Nephron progenitor cell (in vitro differentiated cells): ENCODE data around the gene KLF18.

ENCODE experiments used
- DNase-seq: peaks from one replicate; pipeline ENCODE4 v3.0.0; 2021
- H3K27ac Mint-ChIP-seq: 2 replicates; pipeline ENCODE4 v1.8.0; 2021; ENCODE audit warnings: mild to moderate bottlenecking, moderate library complexity, mixed read lengths
- H3K27me3 Mint-ChIP-seq: 2 replicates; pipeline ENCODE4 v1.8.0; 2021; ENCODE audit warnings: mild to moderate bottlenecking, low read depth, mixed read lengths; ENCODE audit not compliant: poor library complexity
- H3K36me3 Mint-ChIP-seq: 2 replicates; pipeline ENCODE4 v1.8.0; 2021; ENCODE audit warnings: low read depth, mixed read lengths
- H3K4me1 Mint-ChIP-seq: 2 replicates; pipeline ENCODE4 v1.8.0; 2021; ENCODE audit warnings: mixed read lengths
- H3K4me3 Mint-ChIP-seq: 2 replicates; pipeline ENCODE4 v1.8.0; 2021; ENCODE audit warnings: mild to moderate bottlenecking, moderate library complexity, mixed read lengths
- H3K9me3 Mint-ChIP-seq: 2 replicates; pipeline ENCODE4 v1.8.0; 2021; ENCODE audit warnings: mild to moderate bottlenecking, moderate library complexity, mixed read lengths
- CTCF ChIP-seq: fragments of 200-600 bp; sonication (generic); IDR thresholded peaks from 2 replicates; pipeline ENCODE4 v1.5.0; 2021; ENCODE audit warnings: antibody characterized with exemption

Gene KLF18

DNA sequence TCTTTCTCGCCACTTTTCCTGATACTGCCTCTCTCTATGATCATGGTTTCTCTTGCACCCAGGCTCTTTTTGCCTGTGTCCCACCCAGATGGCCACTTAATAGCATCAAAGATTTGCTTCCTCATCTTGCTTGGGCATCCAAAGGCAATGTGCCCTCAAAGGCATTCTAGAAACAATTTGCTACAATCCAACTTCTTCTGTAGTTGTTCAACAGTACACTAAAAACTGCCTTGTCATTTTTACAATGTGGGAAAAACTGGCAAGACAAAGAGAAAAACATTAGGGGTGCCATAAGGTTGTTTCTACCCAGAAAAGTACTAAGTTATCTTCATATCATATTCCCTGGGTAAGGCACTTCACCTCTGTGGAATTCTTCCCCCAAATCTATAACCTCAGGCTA, 16.5 kb upstream of the KLF18 start:
- Mint-ChIP-seq H3K27ac (no peak overlapping the region), H3K27me3 (no peaks in the 10 kb centered on the region), H3K36me3 (no peaks in the 10 kb centered on the region), H3K4me3 (no peak overlapping the region), H3K9me3 (peaks cover 25% of the 10 kb centered on the region), H3K4me1 (no peaks in the 10 kb centered on the region)
- DNase-seq, result no peak
- TF ChIP-seq CTCF, result no peak

- no peak for TF ChIP-seq CTCF
- H3K27ac Mint-ChIP-seq, result no peak overlapping the region
Measured at GRCh38 chr1:44154049-44154448, 12.6 kb upstream of the KLF18 start.

DNA sequence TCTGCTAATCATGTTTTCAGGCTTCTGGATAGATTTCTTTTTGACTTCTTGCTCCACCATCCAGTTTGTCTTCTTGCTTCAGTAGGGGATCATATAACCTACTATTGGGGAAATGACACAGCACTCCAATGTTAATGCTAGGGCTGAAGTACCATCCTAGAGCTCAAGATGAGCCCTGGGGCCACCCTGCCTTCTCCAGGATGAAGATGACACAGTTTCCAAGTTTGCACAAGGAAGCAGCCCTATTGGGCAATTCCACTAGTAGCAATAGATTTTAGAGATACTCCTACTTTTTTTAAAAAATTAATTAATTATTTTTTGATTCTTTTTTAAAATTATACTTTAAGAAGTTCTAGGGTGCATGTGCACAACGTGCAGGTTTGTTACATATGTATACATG, 11.3 kb upstream of the KLF18 start:
- Mint-ChIP-seq H3K27ac (no peak overlapping the region), H3K9me3 (peaks cover 6% of the 10 kb centered on the region), H3K4me3 (no peak overlapping the region), H3K4me1 (peaks cover 4% of the 10 kb centered on the region), H3K36me3 (no peaks in the 10 kb centered on the region), H3K27me3 (peaks cover 4% of the 10 kb centered on the region)
- no peak for TF ChIP-seq CTCF
- DNase-seq, result no peak

More at GRCh38 chr1:44154049-44154448, 12.6 kb upstream of the KLF18 start:
- DNase-seq, result no peak
- peaks cover 6% of the 10 kb centered on the region for H3K9me3 Mint-ChIP-seq
- H3K4me1 Mint-ChIP-seq, result no peaks in the 10 kb centered on the region
- no peak overlapping the region for H3K4me3 Mint-ChIP-seq
- no peaks in the 10 kb centered on the region for H3K36me3 Mint-ChIP-seq
- H3K27me3 Mint-ChIP-seq, result peaks cover 3% of the 10 kb centered on the region

GRCh38 chr1:44151808-44152207, 10.4 kb upstream of the KLF18 start:
- no peak overlapping the region for H3K27ac Mint-ChIP-seq
- H3K36me3 Mint-ChIP-seq, result no peaks in the 10 kb centered on the region
- H3K4me1 Mint-ChIP-seq, result peaks cover 4% of the 10 kb centered on the region
- no peak for TF ChIP-seq CTCF
- no peak for DNase-seq
- H3K27me3 Mint-ChIP-seq, result peaks cover 6% of the 10 kb centered on the region
- peaks cover 9% of the 10 kb centered on the region for H3K9me3 Mint-ChIP-seq
- H3K4me3 Mint-ChIP-seq, result no peak overlapping the region

DNA sequence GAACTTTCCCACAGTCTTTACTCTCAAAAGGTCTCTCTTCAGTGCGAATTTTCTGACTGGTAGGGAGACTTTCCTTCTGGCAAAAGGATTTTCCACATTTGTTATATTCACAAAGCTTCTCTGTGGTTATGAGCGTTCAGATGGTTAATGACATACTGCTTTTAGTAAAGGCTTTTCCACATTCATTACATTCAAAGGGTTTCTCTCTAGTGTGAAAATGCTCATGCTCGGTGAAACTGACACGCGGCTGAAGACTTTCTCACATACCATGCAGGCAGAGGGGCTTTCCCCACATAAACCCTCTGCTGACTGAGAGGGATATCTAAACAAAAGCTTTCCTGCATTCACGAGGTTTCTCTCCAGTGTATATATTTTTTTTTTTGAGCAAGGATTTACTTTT, 9.9 kb upstream of the KLF18 start:
- no peaks in the 10 kb centered on the region for H3K36me3 Mint-ChIP-seq
- no peak for DNase-seq

More for the DNA sequence above, 9.9 kb upstream of the KLF18 start:
- Mint-ChIP-seq H3K27ac (no peak overlapping the region), H3K27me3 (peaks cover 6% of the 10 kb centered on the region), H3K4me3 (no peak overlapping the region), H3K9me3 (peaks cover 14% of the 10 kb centered on the region), H3K4me1 (peaks cover 4% of the 10 kb centered on the region)
- TF ChIP-seq CTCF, result no peak
